ENCODE measurements around the gene WDR18.

WDR18 gene

DNA sequence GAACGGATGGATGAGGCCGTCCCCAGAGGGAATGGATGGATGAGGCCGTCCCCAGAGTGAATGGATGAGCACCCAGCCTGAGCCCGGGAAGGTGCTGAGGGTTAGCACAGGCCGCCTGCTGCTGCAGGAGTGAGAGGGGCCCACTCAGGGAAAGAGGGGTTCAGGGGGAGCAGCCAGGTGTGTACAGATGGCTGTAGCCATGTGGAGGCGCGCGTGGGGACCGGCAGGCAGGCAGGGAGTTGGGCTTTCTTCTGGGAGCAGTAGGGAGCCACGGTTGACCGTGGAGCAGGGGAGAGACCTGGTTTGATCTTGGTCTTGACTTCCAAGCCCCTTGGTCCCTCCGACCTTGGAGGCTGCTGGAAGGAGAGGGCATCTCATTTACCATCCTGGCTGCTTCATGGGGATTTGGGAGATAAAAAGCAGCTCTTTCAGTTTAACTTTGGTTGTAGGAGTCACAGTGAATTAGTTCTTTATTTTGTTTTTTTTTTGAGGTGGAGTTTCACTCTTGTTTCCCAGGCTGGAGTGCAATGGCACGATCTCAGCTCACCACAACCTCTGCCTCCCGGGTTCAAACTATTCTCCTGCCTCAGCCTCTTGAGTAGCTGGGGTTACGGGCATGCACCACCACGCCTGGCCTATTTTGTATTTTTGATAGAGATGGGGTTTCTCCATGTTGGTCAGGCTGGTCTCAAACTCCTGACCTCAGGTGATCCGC lies 33.6 kb upstream of the WDR18 start:
- DNase-seq (ENCODE audit: low read depth, low spot score) = no peak
- in situ Hi-C loops (cut with HindIII; ENCODE audit: low sequenced_read_pairs) = no loop called here
- TF ChIP-seq, protein P1, sequence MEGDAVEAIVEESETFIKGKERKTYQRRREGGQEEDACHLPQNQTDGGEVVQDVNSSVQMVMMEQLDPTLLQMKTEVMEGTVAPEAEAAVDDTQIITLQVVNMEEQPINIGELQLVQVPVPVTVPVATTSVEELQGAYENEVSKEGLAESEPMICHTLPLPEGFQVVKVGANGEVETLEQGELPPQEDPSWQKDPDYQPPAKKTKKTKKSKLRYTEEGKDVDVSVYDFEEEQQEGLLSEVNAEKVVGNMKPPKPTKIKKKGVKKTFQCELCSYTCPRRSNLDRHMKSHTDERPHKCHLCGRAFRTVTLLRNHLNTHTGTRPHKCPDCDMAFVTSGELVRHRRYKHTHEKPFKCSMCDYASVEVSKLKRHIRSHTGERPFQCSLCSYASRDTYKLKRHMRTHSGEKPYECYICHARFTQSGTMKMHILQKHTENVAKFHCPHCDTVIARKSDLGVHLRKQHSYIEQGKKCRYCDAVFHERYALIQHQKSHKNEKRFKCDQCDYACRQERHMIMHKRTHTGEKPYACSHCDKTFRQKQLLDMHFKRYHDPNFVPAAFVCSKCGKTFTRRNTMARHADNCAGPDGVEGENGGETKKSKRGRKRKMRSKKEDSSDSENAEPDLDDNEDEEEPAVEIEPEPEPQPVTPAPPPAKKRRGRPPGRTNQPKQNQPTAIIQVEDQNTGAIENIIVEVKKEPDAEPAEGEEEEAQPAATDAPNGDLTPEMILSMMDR (IDR thresholded peaks at IDR 0.05; ENCODE audit: low read depth, low read length) = no peak
- no peak overlapping the region for H3K4me3 ChIP-seq (ENCODE audit: low read depth, low read length)

DNA sequence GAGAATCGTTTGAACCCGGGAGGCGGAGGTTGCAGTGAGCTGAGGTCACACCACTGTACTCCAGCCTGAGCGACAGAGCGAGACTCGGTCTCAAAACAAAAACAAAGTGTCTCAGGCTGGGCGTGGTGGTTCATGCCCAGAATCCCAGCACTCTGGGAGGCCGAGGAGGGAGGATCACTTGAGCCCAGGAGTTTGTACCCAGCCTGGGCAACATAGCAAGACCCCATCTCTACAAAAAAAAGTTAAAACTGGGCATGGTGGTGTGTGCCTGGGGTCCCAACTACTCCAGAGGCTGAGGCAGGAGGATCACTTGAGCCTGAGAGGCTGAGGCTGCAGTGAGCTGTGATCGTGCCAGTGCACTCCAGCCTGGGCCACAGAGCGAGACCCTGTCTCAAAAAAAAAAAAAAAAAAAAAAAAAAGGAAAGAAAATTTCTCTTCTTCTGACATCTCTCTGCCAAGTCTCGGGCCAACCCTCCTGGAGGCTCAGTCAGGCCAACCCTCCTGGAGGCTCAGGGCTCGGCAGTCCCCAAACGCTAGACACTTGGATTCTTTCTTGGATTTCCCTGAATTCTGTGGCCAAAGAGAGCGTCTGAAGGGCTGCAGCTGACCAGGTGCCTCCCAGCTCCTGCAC lies 32.0 kb upstream of the WDR18 start:
- TF ChIP-seq, protein P1 (IDR thresholded peaks at IDR 0.05; ENCODE audit: low read depth, low read length) = no peak
- no peak overlapping the region for H3K4me3 ChIP-seq (ENCODE audit: low read depth, low read length)
- no peak for DNase-seq (ENCODE audit: low read depth, low spot score)
- in situ Hi-C loops (cut with HindIII; ENCODE audit: low sequenced_read_pairs) = no loop called here

DNA sequence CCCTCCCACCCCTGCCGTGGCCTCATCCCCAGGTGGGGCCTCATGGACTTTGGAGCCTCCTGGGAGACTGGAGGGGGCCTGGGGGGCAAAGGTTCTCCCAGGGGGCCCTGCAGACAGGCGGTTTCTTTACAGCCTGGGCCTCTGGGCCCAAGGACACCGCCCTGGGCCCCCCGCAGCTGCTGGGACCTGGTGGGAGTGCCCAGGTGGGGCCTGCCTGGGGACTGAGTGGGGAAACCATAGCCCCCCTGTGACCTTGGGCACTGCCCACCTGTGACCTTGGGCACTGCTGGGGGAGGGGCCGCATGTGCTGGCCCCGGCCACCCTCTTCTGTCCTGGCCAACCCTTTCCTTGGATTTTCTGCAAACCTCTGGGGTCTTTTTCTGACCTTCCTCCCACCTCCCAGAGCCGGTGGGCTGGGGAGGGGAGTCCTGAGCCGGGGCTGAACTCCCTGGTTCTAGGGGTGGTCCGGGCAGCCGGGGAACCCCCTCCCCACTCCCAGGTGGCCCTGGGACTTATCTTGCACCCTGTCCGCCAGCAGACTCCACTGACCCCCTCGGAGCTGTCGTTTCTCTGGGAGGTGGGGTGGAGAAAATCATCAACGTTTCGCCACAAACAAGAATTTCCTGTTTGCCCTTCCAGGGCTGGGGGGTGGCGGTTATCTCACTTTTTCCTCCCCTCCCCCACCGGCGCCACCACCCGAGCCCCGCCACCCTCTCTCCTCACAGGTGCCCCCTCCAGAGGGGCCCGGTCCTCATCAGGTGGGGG lies 31.3 kb upstream of the WDR18 start:
- TF ChIP-seq, protein P1 (IDR thresholded peaks at IDR 0.05; ENCODE audit: low read depth, low read length) = no peak
- H3K4me3 ChIP-seq (ENCODE audit: low read depth, low read length) = no peak overlapping the region
- in situ Hi-C loops (cut with HindIII; ENCODE audit: low sequenced_read_pairs) = no loop called here
- no peak for DNase-seq (ENCODE audit: low read depth, low spot score)

DNA sequence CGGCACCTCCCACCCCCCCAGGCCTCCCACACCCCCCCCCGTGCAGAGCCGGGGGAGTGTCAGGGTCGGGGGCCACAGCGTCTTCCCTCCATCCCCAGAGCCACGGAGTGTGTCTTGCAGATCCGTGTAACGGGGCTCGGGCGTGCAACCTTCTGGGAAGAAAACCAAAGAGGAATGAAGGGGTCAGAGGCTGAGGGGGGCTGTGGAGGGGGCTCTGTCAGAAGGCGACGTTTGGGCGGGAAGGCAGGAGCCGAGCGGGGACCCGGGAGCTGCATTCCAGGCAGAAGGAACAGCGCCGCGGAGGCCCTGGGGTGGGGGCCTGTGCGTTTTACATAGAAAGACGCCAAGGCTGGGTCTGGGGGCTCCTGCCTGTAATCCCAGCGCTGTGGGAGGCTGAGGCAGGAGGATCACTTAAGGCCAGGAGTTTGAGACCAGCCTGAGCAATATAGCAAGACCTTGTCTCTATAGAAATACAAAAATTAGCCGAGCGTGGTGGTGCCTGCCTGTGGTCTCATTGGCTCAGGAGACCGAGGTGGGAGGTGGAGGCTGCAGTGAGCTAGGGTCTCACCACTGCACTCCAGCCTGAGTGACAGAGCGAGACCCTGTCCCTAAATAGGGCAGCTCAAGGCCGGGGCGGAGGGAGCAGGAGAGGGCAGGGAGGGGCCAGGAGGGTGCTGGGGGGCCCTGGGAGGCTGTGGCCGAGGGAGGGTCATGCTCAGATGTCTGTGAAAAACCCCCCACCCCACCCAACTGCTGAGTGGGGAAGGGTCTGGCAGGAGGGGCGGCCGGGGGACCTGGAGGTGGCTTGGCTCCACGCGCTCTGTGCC lies 30.5 kb upstream of the WDR18 start:
- in situ Hi-C loops (cut with HindIII; ENCODE audit: low sequenced_read_pairs) = no loop called here
- H3K4me3 ChIP-seq (ENCODE audit: low read depth, low read length) = no peak overlapping the region
- no peak for DNase-seq (ENCODE audit: low read depth, low spot score)
- TF ChIP-seq, protein P1 (IDR thresholded peaks at IDR 0.05; ENCODE audit: low read depth, low read length) = no peak

DNA sequence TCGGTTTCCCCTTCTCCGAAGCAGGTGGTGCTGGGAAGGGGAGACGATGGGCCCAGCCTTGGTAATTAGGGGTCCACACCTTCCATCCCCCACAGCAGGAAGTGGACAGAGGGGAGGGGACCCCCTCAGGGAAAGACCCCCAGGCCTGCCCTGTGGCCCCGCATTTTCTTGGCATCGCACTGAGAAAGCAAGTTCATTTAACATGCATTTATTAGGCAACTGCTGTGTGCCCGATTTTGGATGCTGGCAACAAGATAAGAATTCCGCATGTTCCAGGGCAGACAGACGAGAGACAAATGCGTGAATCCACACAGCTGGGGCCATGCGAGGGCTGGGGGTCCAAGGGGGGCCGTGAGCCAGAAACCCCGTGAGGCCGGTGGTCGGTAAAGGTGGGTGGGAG lies 29.9 kb upstream of the WDR18 start:
- in situ Hi-C loops (cut with HindIII; ENCODE audit: low sequenced_read_pairs) = no loop called here
- TF ChIP-seq, protein P1 (IDR thresholded peaks at IDR 0.05; ENCODE audit: low read depth, low read length) = no peak

More for the DNA sequence above, 29.9 kb upstream of the WDR18 start:
- H3K4me3 ChIP-seq (ENCODE audit: low read depth, low read length) = no peak overlapping the region
- no peak for DNase-seq (ENCODE audit: low read depth, low spot score)

All from astrocyte of the spinal cord (primary cell).